ENCODE data around the gene ARRDC4. TPM values are rescaled to one million over a fixed set of nuclear protein-coding genes. Genes with fewer than 3 reads are reported as not detected.

The ARRDC4 gene
- total RNA-seq, 1 experiment from 2014 or later = 3.2 TPM

- POLR2A ChIA-PET = no interaction called here
- no peak for DNase-seq
These were observed 42.4 kb downstream of the ARRDC4 start for GRCh38 chr15:98002866-98003265.

GRCh38 chr15:98003518-98003917 lies 43.0 kb downstream of the ARRDC4 start:
- no peak overlapping the region for H3K27ac Mint-ChIP-seq (ENCODE audit: unreplicated experiment)
- H3K36me3 ChIP-seq (ENCODE audit: control insufficient read depth, insufficient read depth, low read length) = no peaks in the 10 kb centered on the region
- peak; percentile 13 to 42 for DNase-seq
- ChIA-PET POLR2A (no interaction called here), CTCF (no interaction called here)
- no peak for TF ChIP-seq CTCF (IDR thresholded peaks at IDR 0.05; ENCODE audit: insufficient read depth in 1 of 2, low read depth in 1 of 2, low read length in 1 of 2, severe bottlenecking in 1 of 2, unreplicated experiment in 1 of 2)
- peaks cover 17% of the 10 kb centered on the region for H3K4me1 ChIP-seq
- H3K4me3 Mint-ChIP-seq (ENCODE audit: unreplicated experiment) = no peak overlapping the region
- no peaks in the 10 kb centered on the region for H3K36me3 Mint-ChIP-seq (ENCODE audit: insufficient read depth, unreplicated experiment)
- no peaks in the 10 kb centered on the region; the same call in 1 of the 2 replicates for H3K9me3 ChIP-seq
- intact Hi-C loops (cut with micrococcal nuclease; ENCODE audit: unreplicated experiment) = no loop called here
- no peaks in the 10 kb centered on the region for H3K9me3 Mint-ChIP-seq (ENCODE audit: unreplicated experiment)
- no peaks in the 10 kb centered on the region for H3K27me3 Mint-ChIP-seq (ENCODE audit: insufficient read depth, unreplicated experiment)
- BruUV-seq (replicated peaks) = no TSS peak
- H3K4me3 ChIP-seq (ENCODE audit: low read depth, low read length) = no peak overlapping the region
- no peaks in the 10 kb centered on the region for H3K4me1 Mint-ChIP-seq (ENCODE audit: low read depth, unreplicated experiment)
- no peaks in the 10 kb centered on the region for H3K27me3 ChIP-seq (replicated peaks; ENCODE audit: control insufficient read depth, insufficient read depth, low read length)

More at GRCh38 chr15:98002866-98003265, 42.4 kb downstream of the ARRDC4 start:
- Histone ChIP-seq H3K9me3 (no peaks in the 10 kb centered on the region; the same call in 1 of the 2 replicates), H3K4me1 (peaks cover 17% of the 10 kb centered on the region), H3K36me3 (ENCODE audit: control insufficient read depth, insufficient read depth, low read length) (no peaks in the 10 kb centered on the region), H3K27me3 (replicated peaks; ENCODE audit: control insufficient read depth, insufficient read depth, low read length) (no peaks in the 10 kb centered on the region), H3K4me3 (ENCODE audit: low read depth, low read length) (no peak overlapping the region)
- H3K4me3 Mint-ChIP-seq (ENCODE audit: unreplicated experiment) = no peak overlapping the region
- no peaks in the 10 kb centered on the region for H3K27me3 Mint-ChIP-seq (ENCODE audit: insufficient read depth, unreplicated experiment)
- no peaks in the 10 kb centered on the region for H3K36me3 Mint-ChIP-seq (ENCODE audit: insufficient read depth, unreplicated experiment)
- no peak overlapping the region for H3K27ac Mint-ChIP-seq (ENCODE audit: unreplicated experiment)
- H3K4me1 Mint-ChIP-seq (ENCODE audit: low read depth, unreplicated experiment) = no peaks in the 10 kb centered on the region
- CTCF ChIA-PET = no interaction called here
- no peak for TF ChIP-seq CTCF (IDR thresholded peaks at IDR 0.05; ENCODE audit: insufficient read depth in 1 of 2, low read depth in 1 of 2, low read length in 1 of 2, severe bottlenecking in 1 of 2, unreplicated experiment in 1 of 2)
- BruUV-seq (replicated peaks) = no TSS peak
- H3K9me3 Mint-ChIP-seq (ENCODE audit: unreplicated experiment) = no peaks in the 10 kb centered on the region
- intact Hi-C loops (cut with micrococcal nuclease; ENCODE audit: unreplicated experiment) = no loop called here

- Mint-ChIP-seq H3K9me3 (ENCODE audit: unreplicated experiment) (no peaks in the 10 kb centered on the region), H3K27ac (ENCODE audit: unreplicated experiment) (no peak overlapping the region), H3K27me3 (ENCODE audit: insufficient read depth, unreplicated experiment) (no peaks in the 10 kb centered on the region), H3K36me3 (ENCODE audit: insufficient read depth, unreplicated experiment) (no peaks in the 10 kb centered on the region), H3K4me1 (ENCODE audit: low read depth, unreplicated experiment) (no peaks in the 10 kb centered on the region), H3K4me3 (ENCODE audit: unreplicated experiment) (no peak overlapping the region)
- no TSS peak for BruUV-seq (replicated peaks)
- H3K4me1 ChIP-seq = peaks cover 17% of the 10 kb centered on the region
- intact Hi-C loops (cut with micrococcal nuclease; ENCODE audit: unreplicated experiment) = no loop called here
- no peak overlapping the region for H3K4me3 ChIP-seq (ENCODE audit: low read depth, low read length)
- no peaks in the 10 kb centered on the region for H3K27me3 ChIP-seq (replicated peaks; ENCODE audit: control insufficient read depth, insufficient read depth, low read length)
- no peaks in the 10 kb centered on the region; the same call in 1 of the 2 replicates for H3K9me3 ChIP-seq
- no peaks in the 10 kb centered on the region for H3K36me3 ChIP-seq (ENCODE audit: control insufficient read depth, insufficient read depth, low read length)
- no peak for DNase-seq
- ChIA-PET POLR2A (no interaction called here), CTCF (no interaction called here)
- TF ChIP-seq CTCF (IDR thresholded peaks at IDR 0.05; ENCODE audit: insufficient read depth in 1 of 2, low read depth in 1 of 2, low read length in 1 of 2, severe bottlenecking in 1 of 2, unreplicated experiment in 1 of 2) = no peak
These were observed 43.5 kb downstream of the ARRDC4 start for GRCh38 chr15:98003996-98004395.

All from Caco-2 (cell line).